Activated CD4-positive, alpha-beta T cell treated with anti-CD3 and anti-CD28 coated beads, Interleukin-2, amount 50 U/mL, for 1 hour (primary cell): ENCODE measurements around the gene KCNJ1.

Experiments
- DNase-seq: peaks from one replicate; pipeline ENCODE4 v3.0.0-alpha.2; 2020

KCNJ1 gene

DNA sequence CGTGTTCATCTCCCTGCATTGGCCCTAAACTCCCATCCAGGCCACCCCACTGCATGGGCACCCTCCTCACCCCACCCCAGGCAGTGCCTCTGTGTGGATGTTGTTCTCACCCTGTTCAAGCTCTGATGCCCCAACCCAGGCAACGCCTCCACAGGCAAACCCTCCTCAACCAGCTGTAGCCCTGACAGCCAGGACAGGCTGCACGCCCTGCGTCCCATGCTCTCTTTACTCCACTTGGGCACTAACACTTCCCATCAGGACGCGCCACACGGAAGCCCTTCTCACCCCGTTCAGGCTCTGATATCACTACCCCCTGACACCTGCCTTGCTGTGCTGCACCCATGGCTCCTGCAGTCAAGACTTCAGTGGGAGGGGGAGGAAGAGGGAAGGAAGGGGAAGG lies 47.9 kb downstream of the KCNJ1 start:
- DNase-seq, result no peak

- DNase-seq, result no peak
Observed at GRCh38 chr11:128814856-128815705, 52.0 kb downstream of the KCNJ1 start.

- DNase-seq, result no peak
Observed at GRCh38 chr11:128813729-128814128, 53.4 kb downstream of the KCNJ1 start.

DNA sequence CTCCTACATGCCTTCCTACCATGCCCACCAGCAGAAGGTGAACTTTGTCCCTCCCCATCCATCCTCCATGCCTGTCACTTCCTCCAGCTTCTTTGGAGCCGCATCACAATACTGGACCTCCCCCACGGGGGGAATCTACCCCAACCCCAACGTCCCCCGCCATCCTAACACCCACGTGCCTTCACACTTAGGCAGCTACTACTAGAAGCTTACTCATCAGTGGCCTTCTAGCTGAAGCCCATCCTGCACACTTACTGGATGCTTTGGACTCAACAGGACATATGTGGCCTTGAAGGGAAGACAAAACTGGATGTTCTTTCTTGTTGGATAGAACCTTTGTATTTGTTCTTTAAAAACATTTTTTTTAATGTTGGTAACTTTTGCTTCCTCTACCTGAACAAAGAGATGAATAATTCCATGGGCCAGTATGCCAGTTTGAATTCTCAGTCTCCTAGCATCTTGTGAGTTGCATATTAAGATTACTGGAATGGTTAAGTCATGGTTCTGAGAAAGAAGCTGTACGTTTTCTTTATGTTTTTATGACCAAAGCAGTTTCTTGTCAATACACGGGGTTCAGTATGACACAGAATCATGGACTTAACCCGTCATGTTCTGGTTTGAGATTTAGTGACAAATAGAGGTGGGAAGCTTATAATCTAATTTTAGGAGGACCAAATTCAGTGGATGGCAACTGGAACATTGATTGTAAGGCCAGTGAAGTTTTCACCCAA lies 56.1 kb downstream of the KCNJ1 start:
- no peak for DNase-seq

DNA sequence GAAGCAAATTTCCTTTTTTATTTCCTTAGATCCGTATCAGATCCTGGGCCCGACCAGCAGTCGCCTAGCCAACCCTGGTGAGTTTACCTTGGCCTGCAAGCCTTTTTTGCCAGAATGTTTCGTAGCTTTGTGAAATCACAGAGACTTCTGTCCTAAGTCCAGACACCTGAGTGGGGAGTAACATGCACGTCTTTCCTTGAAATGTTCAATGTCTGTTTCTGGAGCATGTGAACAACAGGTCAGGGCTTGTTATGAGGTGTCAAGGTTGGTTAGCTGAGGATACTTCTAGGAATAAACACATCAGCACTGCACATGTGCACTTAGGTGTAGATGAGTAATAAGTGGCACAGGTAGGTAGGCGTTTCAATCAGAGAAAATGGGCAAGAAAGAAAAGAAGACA lies 58.0 kb downstream of the KCNJ1 start:
- no peak for DNase-seq

GRCh38 chr11:128807909-128808308 lies 59.2 kb downstream of the KCNJ1 start:
- no peak for DNase-seq

DNA sequence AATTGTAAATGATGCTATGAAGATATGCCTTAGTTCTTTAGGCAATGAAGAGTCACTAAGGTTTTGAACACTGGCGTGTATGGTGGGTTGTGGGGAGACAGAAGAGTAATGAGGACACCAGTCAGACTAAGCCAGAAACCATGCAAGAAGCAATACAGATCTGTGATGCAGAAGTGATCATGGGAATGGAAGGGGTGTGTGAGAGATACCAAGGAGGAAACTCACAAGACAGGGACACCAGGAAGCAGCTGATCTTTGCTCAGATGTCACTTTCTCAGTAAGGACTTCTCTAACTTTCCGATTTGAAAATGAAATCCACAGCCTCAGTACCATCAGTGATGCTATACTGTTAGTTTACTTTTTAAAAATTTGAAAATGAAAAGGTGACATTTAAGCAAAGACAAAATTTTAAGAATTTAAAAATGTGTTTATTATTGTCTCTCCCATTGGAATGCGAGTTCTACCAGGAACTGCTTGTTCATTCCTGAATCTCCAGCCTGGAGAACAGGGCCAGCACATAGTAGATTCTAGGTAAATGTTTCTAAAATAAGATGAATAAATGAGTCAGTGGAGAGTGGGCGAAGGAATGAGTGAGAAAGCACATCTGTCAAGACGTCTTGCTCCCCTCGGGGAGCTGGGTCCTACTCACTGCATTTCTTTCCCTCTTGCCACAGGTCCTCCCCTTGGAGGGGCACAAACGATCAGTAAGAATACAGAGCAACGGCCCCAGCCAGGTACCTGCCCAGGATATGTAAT lies 60.4 kb downstream of the KCNJ1 start:
- no peak for DNase-seq

- no peak for DNase-seq
Observed at GRCh38 chr11:128804481-128804880, 62.6 kb downstream of the KCNJ1 start.

DNA sequence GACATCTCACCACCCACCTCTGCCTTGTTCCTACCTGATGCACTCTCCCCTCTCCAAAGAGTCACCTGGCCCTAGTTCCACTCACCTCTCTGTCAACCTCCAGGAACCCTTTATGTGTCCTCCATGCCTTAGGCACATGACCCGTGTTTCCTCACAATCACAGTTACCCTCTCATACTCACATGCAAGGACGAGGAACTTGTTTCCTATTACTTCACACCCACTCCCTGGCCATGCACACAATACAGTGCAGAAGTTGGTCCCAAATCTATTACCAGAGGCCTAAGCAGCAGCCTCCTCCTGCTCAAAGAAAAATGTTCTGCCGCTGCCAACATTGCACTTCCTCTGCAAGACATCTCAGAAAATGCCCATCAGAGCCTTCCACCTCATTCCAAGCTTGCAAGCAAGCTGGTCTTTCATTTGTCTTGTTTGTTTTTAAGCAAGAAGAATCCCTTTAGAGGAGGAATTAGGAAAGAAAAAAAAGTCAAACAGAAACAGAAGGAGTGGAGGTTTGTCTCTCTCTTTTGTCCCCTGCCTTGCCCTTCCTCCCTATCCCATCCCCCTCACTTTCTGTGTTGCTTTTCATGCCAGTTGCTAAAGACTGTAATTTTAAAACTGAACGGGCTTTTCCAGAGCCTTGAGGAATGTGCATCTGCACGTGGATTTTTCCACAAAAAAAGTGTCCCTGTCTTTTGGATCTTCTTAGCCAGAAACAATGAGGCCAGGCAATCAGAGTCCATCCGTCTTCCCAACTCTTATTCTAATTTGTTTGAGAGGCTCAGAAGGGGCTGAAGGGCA lies 63.4 kb downstream of the KCNJ1 start:
- DNase-seq, result no peak

- DNase-seq, result no peak
Observed at GRCh38 chr11:128803011-128803410, 64.1 kb downstream of the KCNJ1 start.

GRCh38 chr11:128802358-128802981 lies 64.6 kb downstream of the KCNJ1 start:
- DNase-seq, result no peak

DNA sequence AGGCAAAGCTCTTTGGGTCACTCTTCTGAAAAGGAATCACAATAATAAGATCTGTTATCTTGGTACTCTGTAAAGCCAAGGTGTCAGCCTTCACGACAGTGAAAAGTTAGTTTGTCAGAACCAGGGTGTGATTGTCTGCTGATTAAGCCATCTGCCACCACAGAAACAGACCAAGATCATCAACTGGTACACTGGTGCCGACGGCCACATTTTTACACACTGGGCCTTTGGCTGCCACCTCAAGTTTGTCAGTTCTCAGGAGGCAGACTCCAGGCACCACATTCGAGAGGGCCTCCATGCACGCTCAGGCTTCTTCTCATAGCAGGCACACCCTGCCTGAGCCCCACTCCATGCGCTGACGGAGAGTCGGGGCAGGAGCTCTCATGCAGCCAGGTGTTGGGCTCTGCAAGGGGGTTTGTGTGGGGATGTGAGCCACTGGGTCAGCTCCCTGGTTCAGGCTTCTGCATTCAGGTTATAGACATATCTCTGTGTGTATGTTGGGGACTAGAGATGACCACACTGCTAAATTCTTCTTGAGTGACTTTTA lies 66.2 kb downstream of the KCNJ1 start:
- DNase-seq, result no peak

DNA sequence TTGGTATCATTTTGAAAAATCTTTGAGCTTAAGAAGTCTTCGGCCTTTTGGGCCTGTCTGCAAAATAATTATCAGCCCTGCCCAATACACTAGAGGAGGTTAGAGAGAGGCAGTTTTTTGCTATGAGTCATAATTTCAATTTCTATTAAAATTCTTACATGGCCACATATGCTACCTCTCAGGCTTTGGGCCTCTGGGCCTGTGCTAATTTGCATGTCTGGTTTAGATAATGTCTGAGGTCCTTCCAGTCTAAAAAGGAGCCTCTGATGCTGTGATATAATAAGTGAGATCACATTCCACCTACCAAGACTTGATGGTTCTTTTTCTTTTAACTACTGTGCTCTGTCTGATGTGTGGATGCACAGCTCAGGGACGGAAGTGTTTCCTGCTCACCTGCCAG lies 70.8 kb downstream of the KCNJ1 start:
- no peak for DNase-seq

DNA sequence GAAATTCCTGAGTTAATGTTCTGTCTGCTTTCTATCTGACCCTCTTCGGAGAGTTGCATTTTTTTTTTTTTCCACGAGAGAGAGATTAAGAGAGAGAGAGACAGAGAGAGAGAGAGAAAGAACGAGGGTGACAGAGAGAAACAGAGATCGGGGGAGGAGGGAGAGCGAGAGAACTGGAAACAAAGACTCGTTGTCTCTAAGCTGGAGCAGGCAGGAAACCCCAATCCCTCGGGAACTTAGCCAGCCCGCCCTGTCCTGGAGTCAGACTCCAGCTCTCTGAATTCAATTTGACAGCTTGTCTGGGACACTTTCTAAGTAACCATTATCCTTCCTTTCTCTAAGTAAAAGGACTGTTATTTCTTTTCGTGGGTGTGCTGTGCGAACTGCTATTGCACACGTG lies 76.9 kb downstream of the KCNJ1 start:
- no peak for DNase-seq

DNA sequence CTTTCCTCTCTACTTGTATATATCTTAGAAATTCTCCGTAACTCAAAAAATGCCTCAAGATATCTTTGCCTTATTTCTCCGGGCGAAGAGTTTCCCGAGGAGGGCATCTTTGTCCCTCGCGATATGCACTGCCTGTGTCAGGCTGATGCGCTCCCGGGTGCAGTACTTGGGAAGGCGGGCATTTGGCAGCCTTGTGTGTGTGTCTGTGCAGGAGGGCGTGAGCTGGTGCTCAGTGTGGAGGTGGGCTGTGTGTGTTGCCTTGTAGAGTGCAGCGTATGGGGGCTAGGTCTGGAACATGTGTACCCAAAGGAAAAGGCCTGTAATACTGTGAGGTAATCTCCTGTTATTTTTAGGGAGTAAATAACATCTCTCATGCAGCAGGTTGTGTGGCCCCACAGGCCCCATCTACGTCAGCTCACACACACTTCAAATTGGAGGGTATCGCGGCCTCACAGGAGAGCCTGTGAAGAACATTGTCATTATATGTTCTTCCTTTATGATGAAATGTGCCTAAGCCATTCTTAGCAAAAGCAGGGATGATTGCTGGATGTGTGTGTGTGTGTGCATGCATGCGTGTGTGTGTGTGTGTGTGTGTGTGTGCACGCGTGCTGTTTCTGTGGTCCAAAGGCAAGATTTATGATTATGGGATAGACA lies 77.5 kb downstream of the KCNJ1 start:
- DNase-seq, result no peak
